Measurements from ENCODE around the gene MNX1.
A peak's percentile ranks its signal among the peaks of the same experiment; 100 is the strongest.

MNX1 gene

GRCh38 chr7:157003445-157003755, 7.1 kb downstream of the MNX1 start:
- no peak for TF ChIP-seq CTCF (IDR thresholded peaks at IDR 0.05; ENCODE audit: extremely low read depth, missing control alignments)
- no peak for DNase-seq (ENCODE audit: low spot score)

GRCh38 chr7:157002819-157003421, 7.5 kb downstream of the MNX1 start:
- TF ChIP-seq CTCF (IDR thresholded peaks at IDR 0.05; ENCODE audit: extremely low read depth, missing control alignments): no peak
- peak; percentile 52 for DNase-seq (ENCODE audit: low spot score)

GRCh38 chr7:157001920-157002818, 8.3 kb downstream of the MNX1 start:
- TF ChIP-seq CTCF (IDR thresholded peaks at IDR 0.05; ENCODE audit: extremely low read depth, missing control alignments): no peak
- DNase-seq (ENCODE audit: low spot score): no peak

GRCh38 chr7:157000741-157001653, 9.5 kb downstream of the MNX1 start:
- no peak for TF ChIP-seq CTCF (IDR thresholded peaks at IDR 0.05; ENCODE audit: extremely low read depth, missing control alignments)
- DNase-seq (ENCODE audit: low spot score): peak; percentile 39

- TF ChIP-seq CTCF (IDR thresholded peaks at IDR 0.05; ENCODE audit: extremely low read depth, missing control alignments): no peak
- DNase-seq (ENCODE audit: low spot score): peak; percentile 81
These were observed 10.3 kb downstream of the MNX1 start for GRCh38 chr7:156999958-157000726.

- peak; percentile 76 for DNase-seq (ENCODE audit: low spot score)
- TF ChIP-seq CTCF (IDR thresholded peaks at IDR 0.05; ENCODE audit: extremely low read depth, missing control alignments): no peak
These were observed 11.2 kb downstream of the MNX1 start for GRCh38 chr7:156998988-156999957.

Measured in GM20000 (cell line).